MM.1S (cell line): ENCODE measurements around the gene ESD.
A peak's percentile ranks its signal among the peaks of the same experiment; 100 is the strongest.

Experiments used
- DNase-seq: peaks from one replicate; pipeline ENCODE4 v3.0.0-alpha.2; 2015
- H2AFZ ChIP-seq: fragments of 300-600 bp; sonication (generic); 2 replicates; pipeline ENCODE4 v1.6.0; 2016; ENCODE audit warnings: antibody characterized with exemption, low read length
- H3F3A ChIP-seq: fragments of 300-600 bp; sonication (generic); 2 replicates; pipeline ENCODE4 v1.6.1; 2016; ENCODE audit warnings: mild to moderate bottlenecking, antibody characterized with exemption, low read length, moderate library complexity, mixed read lengths; ENCODE audit not compliant: insufficient read depth
- H3K27ac ChIP-seq: fragments of 300-600 bp; sonication (generic); 2 replicates; pipeline ENCODE4 v1.5.1; 2016; ENCODE audit warnings: mild to moderate bottlenecking, low read length
- H3K27me3 ChIP-seq: fragments of 300-600 bp; sonication (generic); replicated peaks from 2 replicates; pipeline ENCODE4 v1.6.0; 2016; ENCODE audit warnings: low read length; ENCODE audit not compliant: insufficient read depth
- H3K36me3 ChIP-seq: fragments of 300-600 bp; sonication (generic); replicated peaks from 2 replicates; pipeline ENCODE4 v1.6.1; 2016; ENCODE audit warnings: mild to moderate bottlenecking, low read length, mixed read lengths; ENCODE audit not compliant: insufficient read depth
- H3K4me1 ChIP-seq: fragments of 300-600 bp; sonication (generic); 2 replicates; pipeline ENCODE4 v1.6.1; 2016; ENCODE audit warnings: low read length, mixed read lengths
- H3K4me2 ChIP-seq: fragments of 300-600 bp; sonication (generic); 2 replicates; pipeline ENCODE4 v1.6.0; 2016; ENCODE audit warnings: low read depth, low read length
- H3K4me3 ChIP-seq: fragments of 300-600 bp; sonication (generic); 2 replicates; pipeline ENCODE4 v1.5.1; 2016; ENCODE audit warnings: low read length, mixed read lengths
- H3K79me2 ChIP-seq: fragments of 300-600 bp; sonication (generic); 2 replicates; pipeline ENCODE4 v1.6.1; 2016; ENCODE audit warnings: mixed run types, low read length, mixed read lengths
- H3K9ac ChIP-seq: fragments of 300-600 bp; sonication (generic); 2 replicates; pipeline ENCODE4 v1.6.1; 2016; ENCODE audit warnings: low read length, mixed read lengths
- H3K9me2 ChIP-seq: fragments of 300-600 bp; sonication (generic); replicated peaks from 2 replicates; pipeline ENCODE4 v1.6.1; 2016; ENCODE audit warnings: mild to moderate bottlenecking, low read length, mixed read lengths; ENCODE audit not compliant: insufficient read depth
- H3K9me3 ChIP-seq: fragments of 300-600 bp; sonication (generic); replicated peaks from 2 replicates; pipeline ENCODE4 v1.6.1; 2016; ENCODE audit warnings: mild to moderate bottlenecking, low read length, mixed read lengths; ENCODE audit not compliant: insufficient read depth
- H4K20me1 ChIP-seq: fragments of 300-600 bp; sonication (generic); 2 replicates; pipeline ENCODE4 v1.6.1; 2016; ENCODE audit warnings: mild to moderate bottlenecking, low read length, moderate library complexity, mixed read lengths; ENCODE audit not compliant: insufficient read depth
- CTCF ChIP-seq: fragments of 300-600 bp; sonication (generic); IDR thresholded peaks from 2 replicates; pipeline ENCODE4 v1.5.1; 2016; ENCODE audit warnings: antibody characterized with exemption, low read length, mixed read lengths
- EZH2 ChIP-seq: fragments of 300-600 bp; sonication (generic); optimal IDR thresholded peaks from 2 replicates; pipeline ENCODE3; 2017; ENCODE audit warnings: low read depth, mild to moderate bottlenecking, antibody characterized with exemption, low read length, mixed read lengths
- EZH2phosphoT487 ChIP-seq: fragments of 300-600 bp; sonication (generic); IDR thresholded peaks from 2 replicates; pipeline ENCODE4 v1.6.1; 2018; ENCODE audit warnings: antibody characterized with exemption, low read length

ESD gene

GRCh38 chr13:46796515-46797474 lies at the start of gene ESD:
ESD (minus strand) TSS chr13:46797161; CDS start chr13:46791413, 5,748 bp downstream.
- TF ChIP-seq CTCF (no peak), EZH2phosphoT487 (no peak), EZH2 (no peak)
- H3K4me1 ChIP-seq, result no peaks in the 10 kb centered on the region

GRCh38 chr13:46846726-46847125 lies 49.8 kb upstream of the ESD start:
- Histone ChIP-seq H3F3A (no peaks in the 10 kb centered on the region), H3K36me3 (no peaks in the 10 kb centered on the region), H3K9me2 (no peaks in the 10 kb centered on the region), H3K4me2 (no peak overlapping the region), H3K27ac (no peak overlapping the region), H3K4me3 (no peak overlapping the region), H4K20me1 (no peaks in the 10 kb centered on the region), H3K9ac (no peak overlapping the region), H3K27me3 (no peaks in the 10 kb centered on the region), H3K4me1 (no peaks in the 10 kb centered on the region), H3K9me3 (no peaks in the 10 kb centered on the region), H2AFZ (no peak overlapping the region), H3K79me2 (no peaks in the 10 kb centered on the region)
- TF ChIP-seq EZH2 (no peak), CTCF (no peak), EZH2phosphoT487 (no peak)
- no peak for DNase-seq

More at GRCh38 chr13:46796515-46797474, at the start of gene ESD:
- Histone ChIP-seq H2AFZ (peak within 1 kb of the TSS; percentile 89), H3K4me3 (peak within 1 kb of the TSS; percentile 81), H3K79me2 (no peaks in the 10 kb centered on the region), H3K9ac (peak within 1 kb of the TSS; percentile 68), H3K9me2 (no peaks in the 10 kb centered on the region), H3K9me3 (no peaks in the 10 kb centered on the region), H3K36me3 (no peaks in the 10 kb centered on the region), H3K4me2 (peak within 1 kb of the TSS; percentile 79), H3F3A (no peaks in the 10 kb centered on the region), H4K20me1 (no peaks in the 10 kb centered on the region), H3K27ac (peak within 1 kb of the TSS; percentile 13; the same call in 1 of the 2 replicates), H3K27me3 (no peaks in the 10 kb centered on the region)
- DNase-seq, result peak; percentile 57

GRCh38 chr13:46845146-46845545 lies 48.2 kb upstream of the ESD start:
- Histone ChIP-seq H3K9me2 (no peaks in the 10 kb centered on the region), H2AFZ (no peak overlapping the region), H3K4me3 (no peak overlapping the region), H3F3A (no peaks in the 10 kb centered on the region), H4K20me1 (no peaks in the 10 kb centered on the region), H3K27ac (no peak overlapping the region), H3K9me3 (no peaks in the 10 kb centered on the region), H3K36me3 (no peaks in the 10 kb centered on the region), H3K4me2 (no peak overlapping the region), H3K27me3 (no peaks in the 10 kb centered on the region), H3K4me1 (no peaks in the 10 kb centered on the region), H3K79me2 (no peaks in the 10 kb centered on the region), H3K9ac (no peak overlapping the region)
- TF ChIP-seq EZH2phosphoT487 (no peak), CTCF (no peak)
- no peak for DNase-seq
